ENCODE measurements around the gene GBA2. TPM values are rescaled to one million over a fixed set of nuclear protein-coding genes. Genes with fewer than 3 reads are reported as not detected.

The GBA2 gene
- total RNA-seq, 1 donor from 2014 or later = 77.3 TPM

DNA sequence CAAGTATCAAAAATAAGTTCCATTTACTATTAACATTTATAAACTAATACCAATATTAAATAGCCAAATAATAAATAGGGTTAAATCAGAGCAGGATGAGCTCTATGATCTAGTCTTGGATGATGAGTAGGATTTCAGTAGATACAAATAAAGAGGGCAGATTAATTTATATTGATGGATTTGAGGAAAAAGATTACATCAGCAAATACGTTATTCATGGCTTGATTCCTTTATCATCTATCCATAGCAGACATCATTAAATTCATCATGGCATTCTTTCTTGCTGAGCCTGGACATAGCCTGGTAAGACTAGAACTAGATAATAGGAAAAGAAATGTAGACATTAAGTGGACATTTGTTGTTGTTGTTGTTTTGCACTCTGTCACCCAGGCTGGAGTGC, 18.4 kb upstream of the GBA2 start:
- TF ChIP-seq POLR2AphosphoS5 (IDR thresholded peaks at IDR 0.05; ENCODE audit: insufficient read depth in 1 of 2, low read depth in 1 of 2) = no peak
- TF ChIP-seq POLR2A (IDR thresholded peaks at IDR 0.05) = no peak
- no peak for TF ChIP-seq CTCF (IDR thresholded peaks at IDR 0.05)
- DNase-seq (ENCODE audit: extremely low spot score in 2 of 2) = no peak
- no peaks in the 10 kb centered on the region for H3K27me3 ChIP-seq
- H3K4me1 ChIP-seq = peaks cover 13% of the 10 kb centered on the region
- no peaks in the 10 kb centered on the region for H3K36me3 ChIP-seq
- no peak overlapping the region for H3K27ac ChIP-seq
- H3K9me3 ChIP-seq = no peaks in the 10 kb centered on the region
- no peak overlapping the region for H3K4me3 ChIP-seq
- intact Hi-C loops (cut with DNase I) = no loop called here

DNA sequence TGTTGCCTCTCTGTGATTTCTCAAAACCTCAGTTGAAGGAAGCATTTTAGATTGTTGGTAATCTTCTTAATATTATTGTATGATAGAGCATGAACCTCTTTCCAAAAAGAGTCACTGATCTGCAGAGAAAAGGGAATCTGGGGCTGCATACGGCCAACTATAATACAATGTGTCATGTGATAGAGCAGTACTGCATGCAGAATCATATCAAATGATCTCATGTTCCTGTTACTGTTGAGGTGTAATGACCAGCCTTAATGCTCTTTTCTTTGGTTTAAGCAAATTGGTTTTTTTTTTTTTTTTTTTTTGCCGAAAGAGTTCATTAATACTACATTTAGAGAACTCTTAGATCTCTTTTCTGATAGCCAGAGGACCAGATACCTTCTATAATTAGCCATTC, 18.0 kb upstream of the GBA2 start:
- Histone ChIP-seq H3K4me3 (no peak overlapping the region), H3K27ac (no peak overlapping the region), H3K27me3 (no peaks in the 10 kb centered on the region), H3K9me3 (no peaks in the 10 kb centered on the region), H3K4me1 (peaks cover 12% of the 10 kb centered on the region), H3K36me3 (no peaks in the 10 kb centered on the region)
- intact Hi-C loops (cut with DNase I) = no loop called here
- no peak for TF ChIP-seq CTCF (IDR thresholded peaks at IDR 0.05)
- no peak for TF ChIP-seq POLR2AphosphoS5 (IDR thresholded peaks at IDR 0.05; ENCODE audit: insufficient read depth in 1 of 2, low read depth in 1 of 2)
- no peak for TF ChIP-seq POLR2A (IDR thresholded peaks at IDR 0.05)
- no peak for DNase-seq (ENCODE audit: extremely low spot score in 2 of 2)

DNA sequence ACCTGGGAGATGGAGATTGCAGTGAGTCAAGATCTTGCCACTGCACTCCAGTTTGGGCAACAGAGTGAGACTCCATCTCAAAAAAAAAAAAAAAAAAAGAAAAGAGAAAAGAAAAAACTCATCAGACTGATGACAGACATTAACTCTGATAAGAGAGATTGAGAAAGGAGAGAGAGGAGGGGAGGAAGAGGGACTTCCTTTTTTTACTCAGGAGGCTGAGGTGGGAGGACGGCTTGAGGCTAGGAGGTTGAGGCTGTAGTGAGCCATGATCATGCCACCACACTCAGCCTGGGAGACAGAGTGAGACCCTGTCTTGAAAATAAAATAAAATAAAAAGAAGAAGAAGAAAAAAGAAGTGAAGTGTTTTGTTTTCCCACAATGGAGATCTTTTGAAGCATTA, 14.8 kb upstream of the GBA2 start:
- Histone ChIP-seq H3K27me3 (no peaks in the 10 kb centered on the region), H3K4me1 (no peaks in the 10 kb centered on the region), H3K9me3 (no peaks in the 10 kb centered on the region), H3K27ac (no peak overlapping the region), H3K36me3 (no peaks in the 10 kb centered on the region), H3K4me3 (no peak overlapping the region)
- DNase-seq (ENCODE audit: extremely low spot score in 2 of 2) = no peak
- no peak for TF ChIP-seq CTCF (IDR thresholded peaks at IDR 0.05)
- TF ChIP-seq POLR2AphosphoS5 (IDR thresholded peaks at IDR 0.05; ENCODE audit: insufficient read depth in 1 of 2, low read depth in 1 of 2) = no peak
- TF ChIP-seq POLR2A (IDR thresholded peaks at IDR 0.05) = no peak
- intact Hi-C loops (cut with DNase I) = no loop called here

- H3K27me3 ChIP-seq = no peaks in the 10 kb centered on the region
- no peak for DNase-seq (ENCODE audit: extremely low spot score in 2 of 2)
- no peak overlapping the region for H3K27ac ChIP-seq
- intact Hi-C loops (cut with DNase I) = no loop called here
- TF ChIP-seq POLR2AphosphoS5 (IDR thresholded peaks at IDR 0.05; ENCODE audit: insufficient read depth in 1 of 2, low read depth in 1 of 2) = no peak
- TF ChIP-seq POLR2A (IDR thresholded peaks at IDR 0.05) = no peak
- TF ChIP-seq CTCF (IDR thresholded peaks at IDR 0.05) = no peak
- H3K4me3 ChIP-seq = no peak overlapping the region
- no peaks in the 10 kb centered on the region for H3K36me3 ChIP-seq
- H3K9me3 ChIP-seq = no peaks in the 10 kb centered on the region
- H3K4me1 ChIP-seq = peaks cover 5% of the 10 kb centered on the region
Observed at GRCh38 chr9:35763181-35763580, 14.2 kb upstream of the GBA2 start.

DNA sequence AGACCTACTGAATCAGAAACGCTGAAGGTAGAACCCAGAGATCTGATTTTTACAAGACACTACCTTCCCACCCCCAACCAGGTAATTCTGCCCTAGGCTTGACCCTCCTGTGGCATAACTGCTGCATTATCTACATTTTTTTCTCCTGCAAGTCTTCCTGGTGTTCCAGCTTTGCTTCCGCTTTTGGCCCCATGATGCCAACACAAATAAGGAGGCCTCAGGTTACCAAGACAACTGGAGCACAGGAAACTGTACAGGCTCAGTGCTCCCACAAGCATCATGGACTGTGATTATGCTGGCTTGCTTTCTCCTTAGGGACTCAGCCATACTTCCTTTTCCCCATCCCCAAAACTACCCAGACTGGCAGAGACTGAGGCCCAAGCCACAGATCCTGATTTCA, 11.6 kb upstream of the GBA2 start:
- no peak for TF ChIP-seq POLR2A (IDR thresholded peaks at IDR 0.05)
- TF ChIP-seq POLR2AphosphoS5 (IDR thresholded peaks at IDR 0.05; ENCODE audit: insufficient read depth in 1 of 2, low read depth in 1 of 2) = no peak
- TF ChIP-seq CTCF (IDR thresholded peaks at IDR 0.05) = no peak
- no peaks in the 10 kb centered on the region for H3K9me3 ChIP-seq
- no peak for DNase-seq (ENCODE audit: extremely low spot score in 2 of 2)
- peaks cover 23% of the 10 kb centered on the region for H3K4me1 ChIP-seq
- H3K27ac ChIP-seq = no peak overlapping the region
- H3K36me3 ChIP-seq = no peaks in the 10 kb centered on the region
- H3K4me3 ChIP-seq = no peak overlapping the region
- H3K27me3 ChIP-seq = no peaks in the 10 kb centered on the region
- intact Hi-C loops (cut with DNase I) = no loop called here
